ENCODE results near the gene SEMA5B. TPM values are rescaled to one million over a fixed set of nuclear protein-coding genes. Genes with fewer than 3 reads are reported as not detected.

Gene SEMA5B
- total RNA-seq, 3 donors from 2014 or later = 0.34 to 0.89 (median 0.35) TPM

DNA sequence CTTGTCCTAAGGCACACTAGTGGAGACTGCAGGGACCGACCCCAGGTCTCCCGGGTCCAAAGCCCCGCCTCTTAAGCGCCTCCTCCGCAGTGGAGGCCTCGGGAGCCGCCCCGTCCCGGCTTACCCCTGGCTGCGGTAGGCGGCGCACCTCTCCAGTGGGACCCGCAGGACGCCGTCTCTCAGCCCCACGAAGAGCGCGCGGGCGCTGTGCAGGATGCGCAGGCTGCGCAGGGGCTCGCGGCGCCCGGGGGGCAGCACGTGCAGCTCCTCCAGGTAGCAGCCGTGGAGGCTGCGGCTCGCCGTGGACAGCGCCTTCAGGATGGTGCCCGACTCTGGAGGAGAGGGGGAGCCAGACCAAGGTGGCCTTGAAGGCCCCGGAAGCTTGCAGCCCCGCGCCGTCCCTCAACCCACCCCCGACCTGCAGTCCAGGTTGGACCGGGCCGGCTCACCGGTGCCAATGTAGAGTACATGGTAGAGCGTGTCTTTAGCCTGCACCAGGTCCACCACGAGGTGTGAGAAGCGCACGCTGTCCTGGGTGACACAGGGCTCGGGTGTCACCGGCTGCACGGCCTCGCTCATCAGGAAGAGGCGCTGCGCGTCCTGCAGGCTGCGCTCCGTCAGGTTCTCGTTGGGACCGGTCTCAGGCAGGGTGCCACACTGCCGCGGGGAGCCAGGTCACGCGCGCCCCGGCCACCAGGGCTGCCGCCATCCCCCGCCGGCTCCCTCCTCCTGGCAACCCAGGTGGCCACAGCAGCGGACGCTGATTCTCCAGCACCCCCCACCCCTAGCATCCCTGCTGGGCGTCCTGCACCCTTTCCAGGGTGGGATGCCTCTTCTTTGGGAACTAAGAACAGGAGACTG, 105.5 kb downstream of the SEMA5B start:
- H3K4me3 ChIP-seq = no peak overlapping the region
- TF ChIP-seq CTCF (IDR thresholded peaks at IDR 0.05) = no peak
- ATAC-seq = peak; percentile 64
- H3K9me3 ChIP-seq = no peaks in the 10 kb centered on the region
- peak in 1 of 3 donors; percentile 35 for DNase-seq
- H3K4me1 ChIP-seq (ENCODE audit: low read depth) = peaks cover 7% of the 10 kb centered on the region
- intact Hi-C loops (cut with DNase I, micrococcal nuclease) = no loop called here
- H3K36me3 ChIP-seq (ENCODE audit: low read depth) = no peaks in the 10 kb centered on the region

GRCh38 chr3:122920986-122921385, 106.6 kb downstream of the SEMA5B start:
- intact Hi-C loops (cut with DNase I, micrococcal nuclease) = no loop called here
- Histone ChIP-seq H3K4me3 (no peak overlapping the region), H3K36me3 (ENCODE audit: low read depth) (no peaks in the 10 kb centered on the region), H3K4me1 (ENCODE audit: low read depth) (peaks cover 7% of the 10 kb centered on the region), H3K9me3 (no peaks in the 10 kb centered on the region)
- TF ChIP-seq CTCF (IDR thresholded peaks at IDR 0.05) = no peak
- DNase-seq (no peak), ATAC-seq (no peak)

DNA sequence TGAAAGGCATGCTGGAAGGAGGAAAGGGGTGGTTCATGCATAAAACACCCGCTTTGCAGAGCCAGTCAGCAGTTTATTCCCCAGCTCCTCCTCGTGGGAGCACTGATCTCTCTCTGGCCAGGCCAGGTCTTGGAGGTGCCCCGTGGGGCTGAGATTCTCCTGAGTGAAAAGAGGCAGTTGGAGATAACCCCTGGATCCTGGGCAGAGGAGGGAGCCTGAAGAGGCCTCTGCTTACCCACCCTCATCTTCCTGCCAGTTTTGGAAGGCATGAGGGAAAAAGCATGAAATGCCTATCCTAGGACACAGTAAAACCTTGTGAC, 108.3 kb downstream of the SEMA5B start:
- Histone ChIP-seq H3K4me1 (ENCODE audit: low read depth) (peaks cover 7% of the 10 kb centered on the region), H3K4me3 (no peak overlapping the region), H3K36me3 (ENCODE audit: low read depth) (no peaks in the 10 kb centered on the region), H3K9me3 (no peaks in the 10 kb centered on the region)
- TF ChIP-seq CTCF (IDR thresholded peaks at IDR 0.05) = no peak
- ATAC-seq (no peak), DNase-seq (no peak)
- intact Hi-C loops (cut with DNase I, micrococcal nuclease) = no loop called here

- no peak for TF ChIP-seq CTCF (IDR thresholded peaks at IDR 0.05)
- DNase-seq (no peak), ATAC-seq (no peak)
- intact Hi-C loops (cut with DNase I, micrococcal nuclease) = no loop called here
- Histone ChIP-seq H3K9me3 (no peaks in the 10 kb centered on the region), H3K4me3 (no peak overlapping the region), H3K4me1 (ENCODE audit: low read depth) (peaks cover 7% of the 10 kb centered on the region), H3K36me3 (ENCODE audit: low read depth) (no peaks in the 10 kb centered on the region)
These were observed 108.8 kb downstream of the SEMA5B start for GRCh38 chr3:122918576-122919290.

DNA sequence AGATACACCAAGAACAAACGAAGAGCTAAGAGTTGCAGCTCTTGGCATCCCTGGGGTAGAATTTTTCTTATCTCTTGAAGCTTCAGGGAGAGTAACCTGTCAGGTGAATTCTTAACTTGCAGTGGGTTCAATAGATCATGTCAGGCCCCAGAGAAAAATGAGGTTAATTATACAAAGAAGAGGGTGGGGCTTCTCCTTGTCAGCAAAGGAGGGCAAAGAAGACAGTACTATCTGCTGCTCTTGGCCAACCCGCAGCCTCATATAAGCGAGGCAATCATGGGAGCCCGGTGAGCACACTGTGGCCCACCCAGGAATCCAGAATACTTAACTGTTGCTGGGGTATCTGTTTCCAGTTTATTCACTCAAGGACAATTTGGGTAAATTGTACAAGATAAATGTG, 110.2 kb downstream of the SEMA5B start:
- Histone ChIP-seq H3K4me1 (ENCODE audit: low read depth) (peaks cover 7% of the 10 kb centered on the region), H3K36me3 (ENCODE audit: low read depth) (no peaks in the 10 kb centered on the region), H3K4me3 (no peak overlapping the region), H3K9me3 (no peaks in the 10 kb centered on the region)
- no peak for ATAC-seq
- no peak for DNase-seq
- no peak for TF ChIP-seq CTCF (IDR thresholded peaks at IDR 0.05)
- intact Hi-C loops (cut with DNase I, micrococcal nuclease) = no loop called here
